Erythroblast (primary cell): ENCODE measurements around the gene MAGOHB.
"Not testable (repeated sequence)": the region's sequence is repeated elsewhere in the genome, so short reads cannot be mapped to it uniquely, and the experiment has no call there.

Source experiments
- GATA1 ChIP-seq: IDR thresholded peaks from 2 replicates; pipeline ENCODE4 v1.6.1; 2011; ENCODE audit warnings: low read depth, mild to moderate bottlenecking, control low read depth, low read length, moderate library complexity
- POLR2A ChIP-seq: IDR thresholded peaks from 2 replicates; pipeline ENCODE4 v1.6.1; 2011; ENCODE audit warnings: mild to moderate bottlenecking, low read length

DNA sequence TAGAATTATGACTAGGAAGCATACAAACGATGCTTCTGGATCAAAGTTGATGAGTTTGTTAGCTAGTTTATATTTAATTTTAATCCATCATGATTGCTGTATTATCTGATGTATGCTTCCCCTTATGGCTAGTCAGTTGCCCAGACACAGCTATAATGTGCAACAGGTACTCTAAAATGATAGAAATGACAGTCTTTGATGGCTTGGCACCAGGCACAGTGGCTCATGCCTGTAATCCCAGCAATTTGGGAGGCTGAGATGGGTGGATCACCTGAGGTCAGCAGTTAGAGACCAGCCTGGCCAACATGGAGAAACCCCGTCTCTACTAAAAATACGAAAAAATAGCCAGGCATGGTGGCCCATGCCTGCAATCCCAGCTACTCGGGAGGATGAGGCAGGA is 2.2 kb downstream of the MAGOHB start:
- not testable (repeated sequence) for TF ChIP-seq POLR2A, GATA1
